HG03342 (cell line): ENCODE measurements around the gene DIPK1B.

Experiments used
- ATAC-seq: cut with Tn5 transposase; IDR thresholded peaks from one replicate; pipeline ENCODE4 v1.9.1; 2021; ENCODE audit warnings: mild to moderate bottlenecking, moderate library complexity; ENCODE audit not compliant: unreplicated experiment

DIPK1B gene

DNA sequence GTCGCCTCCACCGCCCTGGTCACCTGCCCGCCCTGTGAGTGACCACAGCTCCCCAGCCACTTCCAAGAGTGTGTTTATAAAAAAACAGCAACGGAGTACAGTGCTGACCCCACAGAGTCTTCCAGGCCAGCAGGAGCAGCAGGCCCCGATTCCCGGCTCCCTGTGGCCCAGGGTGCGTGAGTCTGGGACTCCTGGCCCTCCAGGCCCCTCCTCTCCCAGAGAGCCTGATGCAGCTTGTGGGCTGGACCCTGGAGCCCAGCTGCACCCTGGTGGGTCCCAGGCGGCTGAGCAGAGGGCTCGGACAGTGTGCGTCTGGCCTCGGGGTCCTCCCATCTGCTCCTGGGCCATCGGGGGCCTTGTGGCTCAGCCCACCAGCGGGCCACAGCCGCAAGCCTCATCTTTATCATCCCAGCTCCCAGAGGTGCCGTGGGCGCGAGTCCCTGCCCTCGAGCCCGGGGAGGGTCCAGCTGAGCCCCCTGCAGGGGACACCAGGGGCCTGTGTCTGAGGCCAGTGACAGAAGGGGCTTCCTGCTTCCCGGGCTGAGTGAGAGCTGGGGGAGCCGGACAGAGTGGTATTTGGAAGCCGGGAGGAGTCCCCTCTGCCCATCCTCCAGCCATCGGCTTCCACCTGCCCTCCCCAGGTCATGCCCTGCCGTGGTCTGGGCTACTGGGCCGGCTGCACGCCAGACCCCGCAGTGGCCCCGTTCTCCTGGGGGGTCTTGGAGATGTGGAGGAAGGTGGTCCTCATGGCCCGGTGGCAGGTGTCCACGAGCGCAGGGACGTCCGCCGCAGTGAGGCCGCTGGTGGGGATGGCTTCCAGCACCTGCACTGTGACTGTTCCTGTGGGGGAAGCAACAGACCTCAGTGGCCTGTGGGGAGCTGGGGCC lies 39.0 kb upstream of the DIPK1B start:
- ATAC-seq, result no peak

DNA sequence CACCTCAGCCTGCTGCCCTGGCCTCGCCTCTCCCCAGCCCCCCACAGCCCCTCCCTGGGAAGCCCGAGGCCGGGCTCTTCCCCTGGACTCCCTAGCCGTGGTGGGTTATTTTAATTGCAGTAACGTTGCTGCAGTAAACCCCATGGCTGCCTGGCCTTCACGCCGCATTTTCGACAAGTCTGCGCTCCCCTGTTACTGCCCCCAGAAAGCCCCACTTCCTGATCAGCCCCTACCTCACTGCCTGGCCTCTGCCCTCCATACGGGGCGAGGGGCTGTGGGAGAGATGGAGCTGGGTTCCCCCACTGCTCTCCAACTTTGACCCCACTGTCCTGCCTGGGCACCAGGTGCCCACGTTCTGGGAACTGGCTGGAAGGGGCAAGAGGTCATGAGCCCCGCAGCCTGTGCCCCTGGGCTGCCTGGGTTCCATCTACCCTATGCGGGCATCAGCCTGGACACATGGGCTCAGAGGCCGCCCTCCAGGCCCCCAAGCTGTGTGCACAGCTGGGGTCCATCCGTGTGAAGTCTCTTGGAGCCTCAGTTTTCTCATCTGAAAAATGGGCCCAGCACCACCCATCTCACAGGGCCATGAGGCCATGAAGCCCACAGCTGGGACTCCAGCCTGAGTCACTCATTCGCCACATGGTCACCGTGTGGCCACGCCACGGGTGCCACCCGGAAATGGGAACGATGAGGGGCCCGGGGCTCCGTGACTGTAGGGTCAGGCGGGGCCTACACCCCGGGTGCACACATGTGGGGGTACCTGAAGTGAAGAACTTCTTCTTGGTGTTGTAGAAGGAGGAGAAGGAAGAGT lies 38.2 kb upstream of the DIPK1B start:
- no peak for ATAC-seq

DNA sequence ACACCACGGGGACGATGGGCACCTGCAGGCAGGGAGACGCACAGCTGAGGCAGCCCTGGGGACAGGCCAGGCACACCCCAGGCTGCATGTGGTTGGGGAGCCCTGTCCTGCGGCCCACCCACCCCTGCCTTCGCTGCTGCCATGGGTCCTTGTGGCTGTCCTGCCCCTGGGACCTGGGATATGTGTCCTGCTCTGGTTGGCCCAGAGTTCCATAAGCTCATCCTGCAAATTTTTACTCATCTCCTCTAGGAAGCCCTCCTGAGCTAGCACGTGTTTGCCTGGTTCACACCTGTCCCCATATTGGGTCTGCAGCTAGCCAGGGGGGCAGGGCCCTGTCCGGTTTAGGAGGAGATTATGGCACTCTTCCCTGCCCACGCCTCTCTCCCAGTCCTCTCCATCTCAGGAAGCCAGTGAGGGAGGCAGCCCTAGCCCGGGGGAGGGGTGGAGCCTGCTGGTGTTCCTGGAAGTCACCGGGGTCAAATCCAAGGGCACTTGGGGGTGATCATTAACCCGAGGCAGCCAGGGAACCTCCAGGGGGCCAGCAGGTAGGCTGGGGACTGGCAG lies 37.5 kb upstream of the DIPK1B start:
- ATAC-seq, result no peak

DNA sequence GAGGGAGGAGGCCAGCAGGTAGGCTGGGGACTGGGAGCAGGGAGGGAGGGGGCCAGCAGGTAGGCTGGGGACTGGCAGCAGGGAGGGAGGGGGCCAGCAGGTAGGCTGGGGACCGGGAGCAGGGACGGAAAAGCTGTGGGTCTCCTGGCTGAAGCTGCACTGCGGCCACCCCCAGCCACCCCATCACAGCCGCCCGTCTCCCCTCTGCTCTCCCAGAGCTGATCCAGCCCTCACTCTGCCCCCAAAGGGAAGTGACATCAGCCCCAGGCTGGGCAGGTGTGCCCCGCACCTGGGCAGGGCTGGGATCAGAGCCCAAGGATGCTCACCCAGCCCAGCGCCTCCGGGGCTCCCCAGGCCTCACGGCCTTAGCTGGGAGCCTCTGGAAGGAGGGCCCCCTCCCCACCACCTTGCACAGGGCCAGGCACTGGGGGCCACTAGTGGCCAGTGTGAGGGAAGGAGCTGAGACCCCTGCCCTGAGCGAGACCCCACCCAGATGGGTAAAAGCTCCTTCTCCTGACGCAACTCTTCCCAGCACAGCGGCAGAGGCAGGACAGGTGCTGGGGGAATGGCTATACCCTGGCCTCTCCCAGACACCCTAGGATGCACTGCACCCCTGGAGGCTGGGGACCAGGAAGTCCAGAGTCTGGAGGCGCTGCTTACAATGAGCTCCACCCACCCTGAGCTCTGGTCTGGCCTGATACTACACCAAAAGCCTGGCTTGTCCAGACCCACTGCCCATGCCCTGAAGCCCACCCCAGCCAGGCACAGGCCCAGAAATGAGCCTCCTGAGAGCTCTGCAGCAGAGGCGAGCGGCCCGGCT lies 36.7 kb upstream of the DIPK1B start:
- ATAC-seq, result no peak

DNA sequence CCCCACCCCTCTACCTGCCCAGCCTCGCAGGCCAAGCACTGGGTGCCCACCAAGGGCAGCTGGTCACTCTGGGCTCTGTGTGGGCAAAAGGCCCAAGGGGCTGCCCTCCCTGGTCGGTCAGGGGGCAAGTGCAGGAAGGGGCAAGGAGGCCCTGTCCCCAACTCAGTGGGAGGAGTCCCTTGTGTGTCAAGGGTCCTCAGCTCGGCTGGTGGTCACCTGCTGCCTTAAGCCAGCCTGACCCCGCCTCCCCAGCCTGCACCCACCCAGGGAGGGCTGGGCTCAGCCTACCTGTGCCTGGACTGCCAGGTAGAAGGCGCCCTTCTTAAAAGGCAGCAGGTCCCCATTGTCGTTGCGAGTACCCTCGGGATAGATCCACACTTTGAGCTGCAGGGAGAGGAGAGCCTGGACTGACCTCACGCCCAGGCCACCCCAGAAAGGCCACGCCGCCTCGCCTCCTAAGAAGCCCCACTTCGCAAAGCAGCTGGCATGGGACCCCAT lies 36.0 kb upstream of the DIPK1B start:
- ATAC-seq, result no peak

DNA sequence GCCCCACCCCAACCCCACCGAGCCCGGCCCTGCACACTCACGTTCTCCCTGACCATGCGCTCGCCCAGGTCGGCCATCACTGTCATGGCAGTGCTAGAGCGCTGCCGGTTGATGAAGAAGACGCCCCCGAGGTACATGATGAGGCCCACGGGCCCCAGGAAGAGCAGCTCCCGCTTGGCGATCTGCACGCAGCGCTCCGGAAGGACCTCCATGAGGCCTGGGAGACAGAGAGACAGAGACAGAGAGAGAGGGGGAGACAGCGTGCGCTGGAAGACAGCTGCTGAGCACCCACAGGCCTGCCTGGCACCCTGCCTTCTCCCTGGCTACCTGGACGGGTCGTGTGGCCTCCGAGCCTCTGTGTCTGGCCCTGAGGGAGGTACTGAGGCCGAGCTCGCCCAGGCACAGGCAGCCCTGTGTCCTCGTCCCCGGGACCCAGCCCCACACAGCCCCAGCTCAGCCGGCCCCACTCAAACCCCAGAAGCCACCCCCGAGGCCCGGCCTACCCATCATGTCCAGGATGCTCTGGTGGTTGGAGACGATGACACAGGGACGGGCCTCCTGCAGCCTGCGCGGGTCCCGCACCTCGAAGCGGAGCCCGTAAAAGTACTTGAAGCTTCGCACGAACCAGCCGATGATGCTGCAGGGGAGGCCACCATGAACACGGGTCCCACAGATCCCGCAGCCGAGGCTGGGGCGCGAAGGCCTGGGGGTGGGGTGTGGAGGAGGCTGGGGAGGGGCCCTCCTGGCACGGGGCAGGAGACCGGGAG lies 35.3 kb upstream of the DIPK1B start:
- ATAC-seq, result no peak

DNA sequence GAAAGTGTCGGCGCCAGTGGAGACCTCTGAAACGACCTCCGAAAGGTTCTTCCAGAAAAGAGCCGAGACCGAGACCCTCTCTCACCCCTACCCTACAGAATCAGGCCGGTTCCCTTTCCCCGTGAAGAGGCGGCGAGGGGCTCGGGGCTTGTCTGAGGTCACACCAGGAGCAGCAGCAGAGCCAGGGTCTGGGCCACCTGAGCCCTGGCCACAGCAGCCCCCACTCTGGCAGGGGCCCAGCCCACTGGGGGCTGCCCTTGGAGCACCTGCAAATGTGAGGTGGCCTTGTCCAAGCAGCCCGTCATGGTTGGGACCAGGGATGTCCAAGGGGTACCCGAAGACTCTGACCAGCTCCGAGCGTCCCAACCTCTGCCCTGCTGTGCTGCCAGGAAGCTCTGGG lies 34.3 kb upstream of the DIPK1B start:
- no peak for ATAC-seq

DNA sequence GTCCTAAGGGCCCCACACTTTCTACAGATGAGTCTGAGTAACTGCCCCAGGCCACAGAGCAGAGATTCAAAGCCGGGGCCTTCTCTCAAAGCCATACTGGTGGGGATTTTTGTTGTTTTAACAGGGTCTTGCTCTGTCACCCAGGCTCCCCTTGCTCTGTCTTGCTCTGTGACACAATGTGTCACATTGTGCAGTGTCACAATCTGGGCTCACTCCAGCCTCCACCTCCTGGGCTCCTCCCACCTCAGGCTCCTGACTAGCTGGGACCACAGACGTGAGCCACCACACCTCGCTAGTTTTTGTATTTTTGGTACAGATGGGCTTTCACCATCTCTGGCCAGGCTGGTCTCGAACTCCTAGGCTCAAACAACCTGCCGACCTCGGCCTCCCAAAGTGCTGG lies 33.7 kb upstream of the DIPK1B start:
- ATAC-seq, result no peak

DNA sequence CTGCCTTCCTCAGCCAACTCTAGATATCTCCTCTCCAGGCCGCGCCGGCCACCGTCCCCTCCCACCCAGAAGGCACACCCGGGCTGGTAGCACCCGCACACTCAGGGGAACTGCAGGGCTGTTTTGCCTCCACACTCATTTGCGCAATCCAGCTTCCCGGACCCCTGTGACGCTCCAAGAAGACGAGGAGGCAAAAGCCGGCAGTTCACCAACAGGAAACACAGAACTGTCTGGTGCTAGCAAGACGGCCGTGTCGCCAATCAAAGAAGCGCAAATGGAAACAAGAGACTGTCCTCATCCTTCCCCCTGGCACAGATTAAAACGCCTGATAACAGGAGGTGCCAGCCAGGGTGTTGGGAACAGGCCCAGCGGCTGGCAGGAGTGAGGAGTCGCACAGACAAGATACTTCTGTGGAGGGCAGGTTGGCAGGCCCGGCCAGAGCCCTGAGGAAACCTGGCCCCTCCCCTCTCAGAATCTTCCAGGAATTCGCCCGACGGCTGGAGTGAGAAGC lies 32.9 kb upstream of the DIPK1B start:
- no peak for ATAC-seq

DNA sequence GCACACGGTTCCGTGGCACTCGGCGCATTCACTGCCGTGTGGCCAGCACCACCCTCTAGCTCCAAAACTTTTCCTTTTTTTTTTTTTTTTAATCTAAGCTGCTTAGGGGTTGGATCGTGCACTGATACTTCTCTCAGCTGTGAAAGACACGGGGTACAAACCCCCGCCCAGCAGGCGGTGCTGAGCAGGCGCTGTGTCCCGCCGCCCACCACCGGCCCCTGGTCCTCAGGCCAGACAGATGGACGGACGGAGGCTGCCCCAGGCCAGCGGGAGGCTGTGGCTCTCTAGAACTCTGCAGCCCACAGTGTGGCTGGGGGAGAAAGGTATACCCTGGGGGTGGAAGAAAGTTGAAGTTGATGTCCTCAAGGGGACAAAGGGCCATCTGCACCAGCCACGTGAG lies 31.3 kb upstream of the DIPK1B start:
- no peak for ATAC-seq

DNA sequence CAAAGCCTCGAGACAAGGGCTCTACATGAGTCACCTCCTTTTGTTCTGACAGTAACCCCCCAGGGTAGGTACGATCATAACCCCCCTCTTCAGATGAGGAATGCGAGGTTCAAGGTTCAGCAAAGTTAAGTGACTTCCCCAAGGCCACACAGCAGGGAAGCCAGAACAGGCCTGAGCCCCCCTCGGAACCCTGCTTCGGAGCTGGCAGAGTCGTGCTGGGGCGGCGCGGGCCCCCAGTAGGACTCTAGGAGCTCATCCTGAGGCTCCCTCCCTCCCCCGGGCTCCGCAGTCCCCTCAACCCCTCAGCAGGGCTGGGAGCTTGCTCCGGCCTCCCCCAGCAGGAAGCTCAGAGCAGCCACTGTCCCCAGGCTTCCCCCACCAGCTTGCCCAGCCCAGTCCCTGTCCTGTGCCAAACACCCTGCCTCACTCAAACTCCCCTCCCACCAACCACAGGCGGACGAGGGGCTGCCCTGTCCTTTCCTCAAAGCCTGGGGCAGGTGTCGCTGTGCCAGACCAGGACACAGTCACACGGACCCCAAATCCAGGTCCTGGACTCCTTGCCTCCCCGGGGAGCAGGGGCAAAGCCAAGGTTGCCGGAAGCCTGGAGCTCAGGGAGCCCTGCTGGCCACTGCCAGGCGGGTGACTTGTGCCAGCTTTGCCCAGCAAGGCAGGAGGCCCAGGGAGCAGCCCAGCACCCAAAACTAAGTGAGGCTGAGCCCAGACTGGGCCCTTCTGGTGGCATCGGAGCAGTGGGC lies 30.2 kb upstream of the DIPK1B start:
- no peak for ATAC-seq

DNA sequence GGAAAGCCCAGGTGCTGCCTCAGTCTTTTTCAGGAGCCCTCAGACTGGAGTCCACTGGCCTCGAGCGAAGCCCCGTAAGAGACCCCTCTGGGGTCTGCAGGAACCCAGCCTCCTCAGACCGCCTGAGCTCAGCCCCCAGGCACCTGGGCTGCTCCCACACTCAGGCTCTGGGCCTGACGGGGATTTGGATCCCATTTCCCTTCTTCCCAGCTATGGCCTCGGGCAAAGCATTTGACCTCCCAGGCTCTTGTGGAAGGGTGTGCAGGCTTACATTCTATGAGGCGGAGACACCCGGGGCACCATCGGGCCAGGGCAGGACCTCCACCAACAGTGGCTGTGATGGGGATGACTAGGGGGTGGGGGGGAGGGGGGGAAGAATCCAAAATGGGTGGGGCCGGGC lies 29.7 kb upstream of the DIPK1B start:
- no peak for ATAC-seq

DNA sequence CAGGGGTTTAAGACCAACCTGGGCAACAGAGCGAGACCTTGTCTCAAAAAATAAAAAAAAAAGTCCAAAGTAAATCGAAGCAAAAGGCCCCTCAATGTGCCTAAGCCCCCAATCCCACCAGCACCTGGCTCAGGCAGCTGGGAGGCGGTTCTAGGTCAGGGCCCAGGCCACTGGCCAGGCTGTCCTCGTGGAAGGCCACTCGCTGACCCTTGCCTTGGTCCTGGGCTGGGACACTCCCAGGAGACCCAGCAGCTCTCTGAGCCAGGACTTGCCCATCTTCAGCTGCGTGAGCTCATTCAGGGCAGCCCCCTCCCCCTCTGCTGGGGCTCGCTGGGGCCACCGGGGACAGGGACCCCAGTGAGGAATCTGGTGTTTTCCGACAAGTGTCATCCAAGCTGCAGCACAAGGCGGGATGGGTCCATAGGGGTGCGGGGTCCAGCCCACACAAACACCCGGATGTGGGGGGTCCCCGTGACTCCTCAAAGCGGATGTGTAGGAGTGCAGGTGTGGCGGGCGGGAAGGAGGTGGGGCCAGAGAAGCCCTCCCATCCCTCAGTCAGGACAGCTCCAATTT lies 29.1 kb upstream of the DIPK1B start:
- no peak for ATAC-seq

DNA sequence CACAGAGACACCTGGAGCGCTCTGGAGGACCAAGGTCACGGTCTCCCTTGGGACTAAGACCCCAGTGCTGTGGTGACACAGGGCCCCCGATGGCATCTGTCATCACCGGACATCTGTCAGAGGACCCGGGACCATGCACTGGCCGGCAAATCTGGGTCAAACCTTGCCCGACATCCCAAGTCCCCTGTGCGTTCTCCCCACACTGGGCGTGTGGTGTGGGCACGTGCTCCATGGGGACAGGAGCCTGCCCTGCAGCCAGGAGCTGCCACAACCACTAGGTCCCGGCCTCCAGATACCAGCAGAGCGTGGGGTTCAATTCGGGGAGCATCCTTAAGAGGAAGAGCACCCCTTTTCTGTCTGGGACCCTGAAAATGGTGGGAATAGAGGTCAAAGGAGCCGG lies 28.6 kb upstream of the DIPK1B start:
- no peak for ATAC-seq

DNA sequence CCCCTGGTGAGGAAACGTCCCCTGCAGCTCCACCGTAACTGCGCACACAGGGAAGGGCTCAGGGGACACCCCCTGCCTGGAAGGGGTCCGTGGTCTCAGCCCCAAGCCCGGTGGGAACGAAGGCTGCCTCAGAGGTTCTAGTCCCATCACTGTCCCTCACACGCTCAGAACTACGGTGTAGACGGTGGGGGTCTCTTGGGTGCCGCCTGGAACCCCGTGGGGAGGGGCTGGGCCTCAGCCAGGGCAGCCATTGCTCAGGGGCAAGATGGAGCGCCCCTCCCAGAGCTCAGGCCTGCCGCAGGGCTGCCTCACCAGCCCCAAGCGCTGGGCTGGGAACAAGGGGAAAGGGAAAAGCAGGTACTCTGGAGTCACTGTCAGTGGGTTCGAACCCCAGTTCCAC lies 28.0 kb upstream of the DIPK1B start:
- ATAC-seq, result no peak

DNA sequence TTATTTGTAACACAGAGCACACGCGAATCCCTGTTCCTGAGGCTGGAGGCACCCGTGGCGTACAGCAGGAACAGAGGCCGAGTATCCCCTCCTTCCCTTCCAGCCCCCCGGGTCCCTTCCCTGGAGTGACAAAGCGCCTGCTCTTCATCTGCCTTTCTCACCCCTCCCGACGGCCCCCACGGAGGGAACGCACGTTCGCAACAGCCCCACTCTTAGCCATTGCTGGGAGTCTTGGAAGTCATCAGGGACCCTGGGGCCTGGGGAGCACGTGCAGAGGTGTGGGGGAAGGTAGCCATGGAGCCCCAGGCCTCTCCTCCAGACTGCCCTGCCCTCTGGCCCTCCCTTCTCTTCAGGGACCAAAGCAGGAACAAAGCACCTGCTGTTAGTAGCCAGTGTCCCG lies 27.6 kb upstream of the DIPK1B start:
- no peak for ATAC-seq

DNA sequence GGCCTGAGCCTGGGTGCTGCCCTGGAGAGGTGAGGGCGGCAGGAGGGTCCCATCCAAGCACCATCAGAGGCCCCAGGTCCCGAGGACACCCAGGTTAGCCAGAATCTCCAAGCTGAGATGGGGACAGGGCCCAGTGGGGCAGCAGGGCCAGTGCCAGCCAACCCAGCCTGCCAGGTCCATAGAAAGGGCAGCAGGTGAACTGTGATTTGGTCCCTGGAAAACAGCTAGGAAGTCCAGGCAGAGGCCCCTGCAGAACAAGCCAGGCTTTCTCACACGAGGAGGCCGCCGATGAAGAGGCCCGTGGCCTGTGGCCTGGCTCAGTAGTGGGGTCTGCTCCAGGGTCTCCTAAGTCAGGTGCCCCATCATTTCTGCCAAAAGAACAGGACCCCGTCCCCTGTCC lies 27.2 kb upstream of the DIPK1B start:
- no peak for ATAC-seq

DNA sequence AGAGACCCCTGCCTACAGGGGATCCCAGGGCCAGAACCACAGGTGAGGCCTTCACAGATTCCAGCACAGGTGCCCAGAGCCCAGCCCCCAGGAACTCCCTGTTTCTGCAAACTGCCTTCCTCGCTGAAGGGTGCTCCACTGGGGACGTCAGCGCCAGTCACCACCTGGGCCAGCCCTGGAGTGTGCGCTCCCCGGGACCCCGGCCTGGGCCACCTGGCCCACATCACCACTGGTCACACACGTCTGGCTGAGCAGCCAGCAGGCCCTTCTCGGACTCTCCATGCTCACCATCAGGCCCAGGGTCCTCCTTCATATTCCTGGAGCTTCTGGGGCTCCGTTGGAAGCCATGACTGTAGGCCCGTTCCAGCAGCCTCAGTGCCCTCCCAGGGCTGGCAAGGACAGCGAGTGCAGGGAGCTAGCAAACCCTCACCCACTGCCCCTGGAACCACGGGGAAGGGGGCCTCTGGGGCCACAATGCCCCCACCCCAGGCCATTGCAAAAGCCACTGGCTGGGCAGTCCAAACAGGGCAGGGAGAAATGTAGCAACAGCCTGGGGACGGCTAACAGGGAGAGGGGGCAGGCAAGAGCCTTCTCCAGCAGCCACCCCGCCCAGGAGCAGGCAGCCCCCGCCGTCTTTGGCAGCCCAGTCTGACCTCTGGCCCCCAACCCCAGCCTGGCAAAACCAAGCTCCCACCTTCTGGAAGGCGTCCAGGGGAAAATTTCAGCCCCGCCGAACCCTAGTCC lies 26.4 kb upstream of the DIPK1B start:
- no peak for ATAC-seq
